ENCODE data around the gene TSPEAR.
A peak's percentile ranks its signal among the peaks of the same experiment; 100 is the strongest.
"Not testable (repeated sequence)": the region's sequence is repeated elsewhere in the genome, so short reads cannot be mapped to it uniquely, and the experiment has no call there.

TSPEAR gene

DNA sequence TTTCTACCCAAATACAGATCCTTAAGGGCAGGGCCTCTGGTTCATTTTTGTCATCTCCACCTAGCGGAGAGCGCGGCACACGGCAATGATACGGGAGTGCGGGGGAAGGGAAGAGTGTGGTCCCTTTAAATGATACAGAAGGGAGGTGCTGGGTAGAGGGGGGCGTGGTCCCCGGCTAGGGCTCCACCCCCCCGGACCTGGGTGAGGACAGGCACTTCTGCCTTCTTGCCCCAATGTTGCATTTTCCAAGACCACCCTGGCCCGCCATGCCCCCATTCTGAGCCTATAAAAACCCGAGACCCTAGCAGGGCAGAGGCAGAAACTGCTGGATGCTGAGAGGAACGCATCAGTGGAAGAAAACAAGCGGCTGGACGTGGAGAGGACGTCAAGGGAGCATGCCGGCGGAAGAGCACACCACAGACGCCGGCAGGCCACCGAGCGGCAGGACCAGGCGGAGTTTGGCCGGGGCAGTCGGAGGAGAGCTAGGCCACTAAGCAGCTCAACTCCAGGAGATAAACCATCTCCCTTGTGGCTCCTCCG is 226.0 kb downstream of the TSPEAR start:
- no peaks in the 10 kb centered on the region for H3K36me3 Mint-ChIP-seq (ENCODE audit: low read depth)
- no peaks in the 10 kb centered on the region for H3K9me3 Mint-ChIP-seq
- H3K4me3 Mint-ChIP-seq, result peak overlapping the region; percentile 17
- no peak overlapping the region for H3K27ac Mint-ChIP-seq
- peaks cover 4% of the 10 kb centered on the region for H3K27me3 Mint-ChIP-seq (ENCODE audit: low read depth)
- peaks cover 4% of the 10 kb centered on the region for H3K4me1 Mint-ChIP-seq (ENCODE audit: low read depth)

DNA sequence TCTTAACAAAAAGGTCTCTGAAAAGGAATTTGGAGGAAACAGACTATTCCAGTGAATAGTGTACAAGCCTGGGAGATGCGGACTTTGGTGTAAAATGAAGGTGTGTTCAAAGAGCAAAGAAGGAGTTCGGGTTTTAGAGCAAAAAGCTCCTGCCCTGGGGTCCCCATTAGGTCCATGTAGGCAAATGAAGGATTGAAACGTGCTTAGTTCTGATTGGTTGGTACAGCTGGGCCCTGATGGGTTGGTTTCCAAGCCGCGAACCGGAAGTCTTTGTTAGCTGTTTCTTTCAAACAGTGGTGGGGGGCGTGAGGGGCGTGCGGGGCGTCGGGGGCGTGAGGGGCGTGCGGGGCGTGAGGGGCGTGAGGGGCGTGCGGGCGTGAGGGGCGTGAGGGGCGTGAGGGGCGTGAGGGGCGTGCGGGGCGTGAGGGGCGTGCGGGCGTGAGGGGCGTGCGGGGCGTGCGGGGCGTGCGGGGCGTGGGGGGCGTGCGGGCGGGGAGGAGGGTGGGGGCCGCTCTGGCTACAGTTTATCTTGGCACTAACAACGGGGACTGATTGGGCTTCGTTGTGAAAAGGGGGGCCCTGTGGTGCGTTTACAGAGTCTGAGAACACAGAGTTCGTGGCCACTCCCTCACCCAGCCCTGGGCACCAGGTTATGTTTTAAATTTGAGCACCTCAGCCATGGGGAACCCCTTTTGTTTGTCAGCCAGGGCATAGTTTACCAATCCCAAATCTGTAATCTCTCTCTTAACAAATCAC is 226.7 kb downstream of the TSPEAR start:
- Mint-ChIP-seq H3K27me3 (ENCODE audit: low read depth) (peaks cover 4% of the 10 kb centered on the region), H3K4me1 (ENCODE audit: low read depth) (peaks cover 3% of the 10 kb centered on the region), H3K4me3 (no peak overlapping the region), H3K36me3 (ENCODE audit: low read depth) (no peaks in the 10 kb centered on the region), H3K9me3 (no peaks in the 10 kb centered on the region), H3K27ac (no peak overlapping the region)

DNA sequence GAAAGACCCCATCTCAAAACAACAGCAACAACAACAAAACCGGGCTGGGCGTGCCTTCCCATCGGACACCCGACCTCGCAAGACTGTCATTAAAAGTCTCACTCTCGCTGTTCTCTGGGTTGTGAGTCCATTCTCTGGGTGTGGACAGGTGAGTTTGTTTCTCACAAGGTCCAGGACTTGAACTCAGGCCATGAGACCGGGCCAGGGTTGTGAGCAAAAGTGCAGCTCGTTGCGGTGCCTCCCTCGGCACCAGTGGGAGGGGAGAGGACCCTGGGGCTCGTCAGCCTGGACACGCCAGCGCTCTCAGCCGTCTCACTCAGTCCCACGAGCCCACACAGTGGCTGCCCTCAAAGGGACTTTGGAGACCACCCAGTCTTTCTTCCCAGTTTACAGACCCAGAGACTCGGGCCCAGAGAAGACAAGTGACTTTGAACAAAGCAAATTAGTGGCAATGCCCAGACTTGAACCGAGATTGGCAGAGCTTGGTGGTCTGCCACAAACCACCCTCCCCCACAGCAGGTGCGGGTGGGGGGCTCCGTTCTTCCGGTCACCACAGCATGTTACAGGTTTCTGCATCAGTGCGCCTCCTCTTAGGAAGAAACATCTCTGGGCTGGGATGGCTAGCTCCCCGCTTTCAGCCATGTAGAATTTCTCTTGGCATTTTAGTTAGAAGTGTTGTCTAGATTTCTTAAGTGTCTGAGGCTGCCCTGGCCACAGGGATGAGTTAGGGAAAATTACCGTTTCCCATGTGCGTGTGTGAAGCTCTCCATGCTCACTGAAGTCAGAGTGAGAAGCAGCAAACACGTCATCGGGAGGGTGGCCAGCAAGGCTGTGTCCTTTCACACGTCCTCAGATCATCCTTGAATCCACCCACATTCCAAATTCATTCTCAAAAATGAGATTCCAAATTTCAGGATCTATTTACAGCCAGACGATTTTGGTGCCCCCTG is 227.8 kb downstream of the TSPEAR start:
- Mint-ChIP-seq H3K27me3 (ENCODE audit: low read depth) (peaks cover 4% of the 10 kb centered on the region), H3K9me3 (no peaks in the 10 kb centered on the region), H3K4me1 (ENCODE audit: low read depth) (peaks cover 10% of the 10 kb centered on the region), H3K27ac (no peak overlapping the region), H3K36me3 (ENCODE audit: low read depth) (no peaks in the 10 kb centered on the region), H3K4me3 (no peak overlapping the region)

DNA sequence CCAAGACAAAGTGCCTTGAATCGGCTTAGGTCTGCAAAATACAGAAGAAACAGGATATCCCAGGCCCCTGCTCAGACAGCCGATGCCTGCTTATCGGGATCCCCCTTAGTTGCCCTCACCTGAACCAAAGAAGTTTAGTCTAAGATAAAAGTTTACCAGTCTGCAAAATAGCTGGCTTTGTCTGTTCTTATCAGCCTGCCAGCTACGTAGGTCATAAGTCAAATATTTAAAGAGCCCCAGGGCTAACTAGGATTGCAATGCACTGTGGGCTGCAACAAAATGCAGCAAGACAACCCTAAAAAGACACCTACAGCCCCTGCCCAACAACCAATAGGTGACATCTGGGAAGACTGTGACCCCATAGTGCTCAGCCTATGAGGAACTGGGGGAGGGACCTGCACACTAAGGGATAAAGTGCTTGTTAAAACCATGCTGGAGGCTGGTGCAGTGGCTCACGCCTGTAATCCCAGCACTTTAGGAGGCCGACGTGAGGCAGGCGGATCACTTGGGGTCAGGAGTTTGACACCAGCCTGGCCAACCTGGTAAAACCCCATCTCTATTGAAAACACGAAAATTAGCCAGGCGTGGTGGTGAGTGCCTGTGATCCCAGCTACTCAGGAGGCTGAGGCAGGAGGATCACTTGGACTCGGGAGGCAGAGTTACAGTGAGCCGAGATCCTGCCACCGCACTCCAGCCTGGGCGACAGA is 228.6 kb downstream of the TSPEAR start:
- H3K9me3 Mint-ChIP-seq, result no peaks in the 10 kb centered on the region
- peaks cover 4% of the 10 kb centered on the region for H3K27me3 Mint-ChIP-seq (ENCODE audit: low read depth)
- no peak overlapping the region for H3K27ac Mint-ChIP-seq
- H3K4me1 Mint-ChIP-seq (ENCODE audit: low read depth), result peaks cover 10% of the 10 kb centered on the region
- H3K36me3 Mint-ChIP-seq (ENCODE audit: low read depth), result no peaks in the 10 kb centered on the region
- no peak overlapping the region for H3K4me3 Mint-ChIP-seq

DNA sequence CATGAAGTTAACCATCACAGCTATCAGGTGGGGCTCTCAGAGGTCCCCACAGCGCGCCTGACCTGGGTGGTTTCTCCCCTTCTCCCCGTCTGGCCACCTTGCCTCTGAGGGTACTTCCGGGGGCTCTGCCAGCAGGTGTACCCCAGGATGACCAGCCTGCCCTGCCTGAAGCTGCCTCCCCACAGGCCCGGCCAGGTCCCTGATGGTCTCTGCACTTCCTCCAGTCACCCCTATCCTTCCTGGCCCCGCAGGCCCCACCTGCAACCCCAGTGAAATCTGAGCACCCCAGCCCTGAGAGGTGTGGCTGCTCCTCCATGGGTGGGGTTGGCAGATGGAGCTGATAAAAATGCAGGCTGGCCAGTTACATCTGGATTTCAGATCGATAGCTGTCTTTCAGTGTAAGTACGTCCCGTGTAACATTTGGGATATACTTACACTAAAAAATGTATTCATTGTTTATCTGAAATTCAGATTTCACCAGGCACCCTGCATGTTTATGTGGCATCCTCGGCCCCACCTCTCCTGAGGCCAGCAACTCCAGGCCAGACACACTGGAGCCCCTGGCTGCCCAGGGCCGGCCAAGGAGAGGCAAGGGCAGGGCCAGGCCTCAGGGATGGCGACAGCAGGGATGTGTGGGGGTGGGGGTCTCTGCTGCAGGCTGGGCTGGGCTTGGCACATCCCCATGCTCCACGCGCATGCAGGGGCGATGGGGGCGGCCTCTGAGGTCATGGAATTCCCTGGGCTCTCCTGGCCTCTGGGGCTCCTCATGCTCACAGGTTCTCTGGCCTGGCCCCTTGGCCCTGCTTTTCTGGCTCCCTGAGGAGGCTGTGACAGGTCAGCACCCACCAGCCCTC is 230.9 kb downstream of the TSPEAR start:
- Mint-ChIP-seq H3K4me1 (ENCODE audit: low read depth) (peaks cover 7% of the 10 kb centered on the region), H3K27ac (no peak overlapping the region), H3K27me3 (ENCODE audit: low read depth) (no peaks in the 10 kb centered on the region), H3K36me3 (ENCODE audit: low read depth) (no peaks in the 10 kb centered on the region), H3K9me3 (no peaks in the 10 kb centered on the region), H3K4me3 (no peak overlapping the region)

DNA sequence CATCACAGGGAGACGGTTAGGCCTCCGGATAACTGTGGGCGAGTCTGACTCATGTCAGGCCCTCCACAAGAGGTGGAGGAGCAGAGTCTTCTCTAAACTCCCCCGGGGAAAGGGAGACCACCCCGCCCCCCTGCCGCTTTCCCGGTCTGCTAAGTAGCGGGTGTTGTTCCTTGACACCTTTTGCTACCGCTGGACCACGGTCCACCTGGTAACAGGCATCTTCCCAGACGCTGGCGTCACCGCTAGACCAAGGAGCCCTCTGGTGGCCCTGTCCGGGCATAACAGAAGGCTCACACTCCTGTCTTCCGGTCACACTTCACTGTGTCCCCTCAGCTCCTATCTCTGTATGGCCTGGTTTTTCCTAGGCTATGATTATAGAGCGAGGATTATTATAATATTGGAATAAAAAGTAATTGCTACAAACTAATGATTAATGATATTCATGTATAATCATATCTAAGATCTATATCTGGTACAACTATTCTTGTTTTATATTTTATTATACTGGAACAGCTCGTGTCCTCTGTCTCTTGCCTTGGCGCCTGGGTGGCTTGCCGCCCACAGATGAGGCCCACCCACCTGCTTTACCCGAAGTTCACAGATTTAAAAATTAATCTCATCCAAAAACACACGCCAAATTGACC is 231.7 kb downstream of the TSPEAR start:
- H3K27me3 Mint-ChIP-seq (ENCODE audit: low read depth); H3K4me1 Mint-ChIP-seq (ENCODE audit: low read depth); H3K4me3 Mint-ChIP-seq; H3K9me3 Mint-ChIP-seq; H3K27ac Mint-ChIP-seq; H3K36me3 Mint-ChIP-seq (ENCODE audit: low read depth): not testable (repeated sequence)

DNA sequence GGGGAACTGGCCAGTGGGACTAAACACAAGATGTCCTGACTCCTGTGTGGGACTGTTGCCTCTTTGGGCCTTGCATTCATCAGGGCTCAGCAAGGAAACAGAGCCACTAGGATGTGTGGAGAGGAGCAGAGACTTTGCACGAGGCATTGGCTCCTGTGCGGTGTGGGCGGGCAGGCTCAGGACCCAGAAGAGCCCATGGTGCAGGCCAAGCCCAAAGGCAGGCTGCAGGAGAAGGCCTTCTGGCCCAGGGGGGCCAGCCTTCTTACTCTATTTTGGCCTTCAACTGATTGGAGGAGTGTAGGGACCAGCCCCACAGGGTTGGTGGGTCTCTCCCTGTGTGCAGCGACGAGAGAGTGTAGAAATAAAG is 232.6 kb downstream of the TSPEAR start:
- no peak overlapping the region for H3K27ac Mint-ChIP-seq
- H3K9me3 Mint-ChIP-seq, result no peaks in the 10 kb centered on the region
- no peaks in the 10 kb centered on the region for H3K27me3 Mint-ChIP-seq (ENCODE audit: low read depth)
- peaks cover 7% of the 10 kb centered on the region for H3K4me1 Mint-ChIP-seq (ENCODE audit: low read depth)
- no peak overlapping the region for H3K4me3 Mint-ChIP-seq
- H3K36me3 Mint-ChIP-seq (ENCODE audit: low read depth), result no peaks in the 10 kb centered on the region

DNA sequence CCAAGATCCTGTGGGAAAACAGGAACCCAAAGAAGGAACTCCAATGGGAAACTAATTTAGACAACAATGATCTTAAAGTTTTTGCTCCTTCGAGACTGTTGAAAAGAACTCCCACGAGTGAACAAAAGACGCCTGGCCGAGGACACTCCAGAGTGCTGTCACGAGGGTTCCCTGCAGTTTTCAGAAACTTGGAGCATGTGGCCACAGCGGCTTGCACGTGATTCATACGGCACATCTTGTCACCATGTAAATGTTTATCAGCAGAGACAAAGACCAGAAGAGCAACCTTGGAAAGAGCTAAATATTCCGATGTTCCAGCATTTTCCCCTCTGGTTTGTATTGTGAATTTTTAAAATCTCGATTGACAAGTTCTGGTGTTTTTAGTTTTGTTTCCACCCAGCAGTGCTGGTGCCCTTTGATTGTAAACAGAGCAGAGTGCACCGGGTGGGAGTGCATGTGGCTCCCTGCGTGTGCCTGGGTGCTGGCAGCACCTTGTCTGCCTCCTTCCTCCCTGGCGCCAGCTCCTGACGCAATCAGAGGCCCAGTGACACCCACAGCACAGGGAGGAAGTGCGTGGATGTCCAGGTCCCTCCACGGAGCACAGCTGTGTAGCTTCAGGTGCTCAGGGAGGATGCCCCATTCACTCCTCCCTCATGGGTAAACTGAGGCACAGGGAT is 233.1 kb downstream of the TSPEAR start:
- Mint-ChIP-seq H3K36me3 (ENCODE audit: low read depth) (no peaks in the 10 kb centered on the region), H3K4me1 (ENCODE audit: low read depth) (peaks cover 7% of the 10 kb centered on the region), H3K9me3 (no peaks in the 10 kb centered on the region), H3K27ac (no peak overlapping the region), H3K4me3 (no peak overlapping the region), H3K27me3 (ENCODE audit: low read depth) (no peaks in the 10 kb centered on the region)

DNA sequence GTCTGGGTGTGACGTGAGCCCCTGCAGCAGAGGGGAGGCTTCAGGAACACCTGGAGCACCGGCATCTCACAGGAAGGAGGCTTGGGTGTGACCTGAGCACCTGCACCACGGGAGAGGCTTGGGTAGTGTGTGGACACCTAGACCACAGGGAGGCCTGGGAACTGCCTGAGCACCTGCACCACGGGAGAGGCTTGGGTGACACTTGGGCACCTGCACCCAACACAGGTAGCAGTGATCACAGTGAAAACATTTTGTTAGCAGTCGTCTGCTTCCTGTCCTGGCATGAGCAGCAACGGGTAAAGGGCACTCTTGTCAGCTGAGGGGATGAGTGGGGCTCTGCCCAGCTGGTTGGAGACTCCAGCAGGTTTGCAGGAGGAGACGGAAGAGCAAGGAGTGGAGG is 233.7 kb downstream of the TSPEAR start:
- Mint-ChIP-seq H3K9me3 (no peaks in the 10 kb centered on the region), H3K27ac (no peak overlapping the region), H3K36me3 (ENCODE audit: low read depth) (no peaks in the 10 kb centered on the region), H3K27me3 (ENCODE audit: low read depth) (no peaks in the 10 kb centered on the region), H3K4me1 (ENCODE audit: low read depth) (peaks cover 7% of the 10 kb centered on the region), H3K4me3 (no peak overlapping the region)

DNA sequence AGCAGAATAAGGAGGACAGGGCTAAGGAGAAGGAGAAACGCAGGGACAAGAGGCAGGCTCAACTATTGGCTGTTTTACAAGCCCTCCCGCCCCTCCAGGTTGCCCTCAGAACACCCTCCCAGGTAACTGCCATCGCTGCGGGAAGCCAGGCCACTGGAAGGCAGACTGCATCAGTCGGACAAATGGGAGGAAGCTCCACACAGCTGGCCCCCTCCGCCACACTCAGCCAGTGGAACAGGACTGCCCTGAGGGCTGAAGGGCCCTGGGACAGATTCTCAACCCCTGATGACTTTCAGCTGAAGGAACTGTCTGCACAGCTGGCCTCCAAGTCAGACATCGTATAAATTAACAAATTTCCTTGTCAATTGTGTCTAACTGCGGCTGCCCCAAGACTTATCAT is 234.2 kb downstream of the TSPEAR start:
- Mint-ChIP-seq H3K27me3 (ENCODE audit: low read depth) (peaks cover 2% of the 10 kb centered on the region), H3K4me1 (ENCODE audit: low read depth) (peaks cover 7% of the 10 kb centered on the region)

DNA sequence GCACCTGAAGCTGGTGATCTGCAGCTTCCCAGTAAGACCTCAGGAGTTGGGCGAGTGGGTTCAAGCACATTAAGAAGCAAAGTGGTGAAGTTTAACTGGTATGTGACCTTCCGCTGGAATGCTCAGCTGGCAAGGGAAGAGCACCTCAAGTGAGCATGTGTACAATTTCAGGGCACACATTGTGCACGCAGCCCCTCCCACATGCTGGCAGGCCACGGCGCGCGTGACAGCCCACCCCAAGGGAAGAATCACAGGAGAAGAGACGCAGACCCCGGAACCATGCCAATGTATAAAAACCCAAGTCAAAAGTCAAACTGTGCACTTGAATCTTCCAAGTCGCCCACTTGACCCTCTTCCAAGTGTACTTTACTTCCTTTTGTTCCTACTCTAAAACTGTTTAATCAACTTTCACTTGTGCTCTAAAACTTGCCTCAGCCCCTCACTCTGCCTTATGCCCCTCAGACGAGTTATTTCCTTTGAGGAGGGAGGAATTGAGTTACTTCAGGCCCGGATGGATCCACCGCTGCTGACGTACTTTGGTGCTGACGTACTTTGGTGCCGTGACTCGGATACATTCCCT is 236.0 kb downstream of the TSPEAR start:
- H3K27ac Mint-ChIP-seq, result no peak overlapping the region
- H3K36me3 Mint-ChIP-seq (ENCODE audit: low read depth), result no peaks in the 10 kb centered on the region
- H3K4me3 Mint-ChIP-seq, result no peak overlapping the region
- peaks cover 7% of the 10 kb centered on the region for H3K4me1 Mint-ChIP-seq (ENCODE audit: low read depth)
- no peaks in the 10 kb centered on the region for H3K9me3 Mint-ChIP-seq
- H3K27me3 Mint-ChIP-seq (ENCODE audit: low read depth), result peaks cover 3% of the 10 kb centered on the region

More for the DNA sequence above, 234.2 kb downstream of the TSPEAR start:
- Mint-ChIP-seq H3K9me3 (no peaks in the 10 kb centered on the region), H3K27ac (no peak overlapping the region), H3K4me3 (no peak overlapping the region), H3K36me3 (ENCODE audit: low read depth) (no peaks in the 10 kb centered on the region)

DNA sequence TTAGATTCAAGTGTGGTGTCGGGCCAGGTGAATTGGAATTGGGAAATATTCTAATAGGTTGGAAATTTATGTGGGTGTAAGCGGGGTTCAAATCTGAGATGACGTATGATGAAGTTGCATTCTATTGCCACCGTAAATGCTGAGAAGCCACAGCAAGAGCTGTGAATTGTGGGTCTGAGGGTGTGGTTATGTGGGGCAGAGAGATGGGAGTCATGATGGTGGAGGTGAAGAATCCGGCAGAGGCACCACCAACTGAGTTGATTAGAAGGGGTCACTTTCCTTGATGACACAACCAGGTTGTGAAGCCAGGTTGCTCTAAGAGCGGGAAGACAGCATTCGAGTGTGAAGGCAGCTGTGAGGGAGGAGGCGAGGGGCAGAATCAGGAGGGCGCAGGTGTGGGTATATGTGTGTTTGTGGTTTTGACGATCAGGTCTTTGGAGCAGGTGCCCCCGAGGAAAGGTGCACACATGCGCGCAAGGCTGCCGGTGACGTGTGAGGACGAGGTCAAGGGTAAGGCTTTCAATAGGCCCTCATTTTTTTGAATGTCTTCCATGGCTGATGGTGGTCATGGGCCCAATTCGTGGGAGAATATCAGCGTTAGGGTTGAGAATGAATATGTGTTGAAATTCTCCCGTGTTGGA is 237.3 kb downstream of the TSPEAR start:
- H3K9me3 Mint-ChIP-seq, result no peaks in the 10 kb centered on the region
- H3K27ac Mint-ChIP-seq, result no peak overlapping the region
- no peak overlapping the region for H3K4me3 Mint-ChIP-seq
- no peaks in the 10 kb centered on the region for H3K36me3 Mint-ChIP-seq (ENCODE audit: low read depth)
- H3K27me3 Mint-ChIP-seq (ENCODE audit: low read depth), result peaks cover 3% of the 10 kb centered on the region
- H3K4me1 Mint-ChIP-seq (ENCODE audit: low read depth), result peaks cover 2% of the 10 kb centered on the region
